CD8-positive, alpha-beta memory T cell (primary cell): ENCODE measurements around the gene CEMIP2. TPM values are rescaled to one million over a fixed set of nuclear protein-coding genes. Genes with fewer than 3 reads are reported as not detected.

ENCODE experiments used
- CTCF ChIA-PET: fragments of 350-600 bp; sonication (Branson Sonifier 250); formaldehyde crosslinking; loops from one replicate; lab custom pipeline; 2021; ENCODE audit warnings: antibody characterized with exemption; lab: Charles Lee
- POLR2A ChIA-PET: fragments of 350-600 bp; sonication (Branson Sonifier 250); formaldehyde crosslinking; loops from one replicate; lab custom pipeline; 2021; ENCODE audit warnings: antibody characterized with exemption; lab: Charles Lee
- DNase-seq, 5 donors: peaks; one replicate each; pipeline versions ENCODE4 v3.0.0 to v3.0.0-alpha.2; 2020 to 2022; ENCODE audit warnings: mixed read lengths in 1 of 5
- H3K27ac ChIP-seq: one replicate; pipeline ENCODE4 v1.7.0; 2013; ENCODE audit warnings: low read depth, mild to moderate bottlenecking, low read length, moderate library complexity
- H3K27me3 ChIP-seq: 2 replicates; pipeline ENCODE4 v1.7.0; 2013; ENCODE audit warnings: low read length, mild to moderate bottlenecking; ENCODE audit not compliant: insufficient read depth, poor library complexity, severe bottlenecking
- H3K36me3 ChIP-seq: 2 replicates; pipeline ENCODE4 v1.7.0; 2013; ENCODE audit warnings: mild to moderate bottlenecking, low read length, moderate library complexity; ENCODE audit not compliant: insufficient read depth
- H3K4me1 ChIP-seq: 2 replicates; pipeline ENCODE4 v1.7.0; 2013; ENCODE audit warnings: mild to moderate bottlenecking, low read length, moderate library complexity; ENCODE audit not compliant: insufficient read depth
- H3K4me3 ChIP-seq: 2 replicates; pipeline ENCODE4 v1.7.0; 2013; ENCODE audit warnings: mild to moderate bottlenecking, low read length
- H3K9me3 ChIP-seq: 2 replicates; pipeline ENCODE4 v1.7.0; 2013; ENCODE audit warnings: mild to moderate bottlenecking, low read length
- H3K27ac Mint-ChIP-seq, 8 donors: one replicate each; pipeline ENCODE4 v1.8.0; 2020 to 2021; ENCODE audit warnings: mixed read lengths in 8 of 8, mild to moderate bottlenecking in 6 of 8, inconsistent platforms in 3 of 8, moderate library complexity in 3 of 8
- H3K27me3 Mint-ChIP-seq, 2 donors: one replicate each; pipeline ENCODE4 v1.8.0; 2020 to 2021; ENCODE audit warnings: mixed read lengths in 2 of 2, mild to moderate bottlenecking in 1 of 2, moderate library complexity in 1 of 2
- H3K36me3 Mint-ChIP-seq, 3 donors: one replicate each; pipeline ENCODE4 v1.8.0; 2020 to 2021; ENCODE audit warnings: mixed read lengths in 3 of 3, inconsistent platforms in 1 of 3, mild to moderate bottlenecking in 1 of 3
- H3K4me1 Mint-ChIP-seq, 3 donors: one replicate each; pipeline ENCODE4 v1.8.0; 2020 to 2021; ENCODE audit warnings: mixed read lengths in 3 of 3, inconsistent platforms in 1 of 3, mild to moderate bottlenecking in 1 of 3
- H3K4me3 Mint-ChIP-seq, 7 donors: one replicate each; pipeline ENCODE4 v1.8.0; 2020 to 2021; ENCODE audit warnings: mixed read lengths in 7 of 7, mild to moderate bottlenecking in 6 of 7, moderate library complexity in 4 of 7, inconsistent platforms in 2 of 7
- H3K9me3 Mint-ChIP-seq, 5 donors: one replicate each; pipeline ENCODE4 v1.8.0; 2020 to 2022; ENCODE audit warnings: mixed read lengths in 5 of 5, mild to moderate bottlenecking in 3 of 5, moderate library complexity in 2 of 5, inconsistent platforms in 1 of 5
- polyA plus RNA-seq: library from polyadenylated mRNA; unstranded; fragments of 300-500 nt; fragmentation: Illumina TruSeq; gene quantifications from one replicate; pipeline ENCODE4 v1.2.3, GENCODE V29; 2021
- total RNA-seq, 2 experiments: library from RNA; stranded (reverse); gene quantifications; one replicate each; pipeline ENCODE4 v1.2.3, GENCODE V29; 2021

Gene CEMIP2, protein sequence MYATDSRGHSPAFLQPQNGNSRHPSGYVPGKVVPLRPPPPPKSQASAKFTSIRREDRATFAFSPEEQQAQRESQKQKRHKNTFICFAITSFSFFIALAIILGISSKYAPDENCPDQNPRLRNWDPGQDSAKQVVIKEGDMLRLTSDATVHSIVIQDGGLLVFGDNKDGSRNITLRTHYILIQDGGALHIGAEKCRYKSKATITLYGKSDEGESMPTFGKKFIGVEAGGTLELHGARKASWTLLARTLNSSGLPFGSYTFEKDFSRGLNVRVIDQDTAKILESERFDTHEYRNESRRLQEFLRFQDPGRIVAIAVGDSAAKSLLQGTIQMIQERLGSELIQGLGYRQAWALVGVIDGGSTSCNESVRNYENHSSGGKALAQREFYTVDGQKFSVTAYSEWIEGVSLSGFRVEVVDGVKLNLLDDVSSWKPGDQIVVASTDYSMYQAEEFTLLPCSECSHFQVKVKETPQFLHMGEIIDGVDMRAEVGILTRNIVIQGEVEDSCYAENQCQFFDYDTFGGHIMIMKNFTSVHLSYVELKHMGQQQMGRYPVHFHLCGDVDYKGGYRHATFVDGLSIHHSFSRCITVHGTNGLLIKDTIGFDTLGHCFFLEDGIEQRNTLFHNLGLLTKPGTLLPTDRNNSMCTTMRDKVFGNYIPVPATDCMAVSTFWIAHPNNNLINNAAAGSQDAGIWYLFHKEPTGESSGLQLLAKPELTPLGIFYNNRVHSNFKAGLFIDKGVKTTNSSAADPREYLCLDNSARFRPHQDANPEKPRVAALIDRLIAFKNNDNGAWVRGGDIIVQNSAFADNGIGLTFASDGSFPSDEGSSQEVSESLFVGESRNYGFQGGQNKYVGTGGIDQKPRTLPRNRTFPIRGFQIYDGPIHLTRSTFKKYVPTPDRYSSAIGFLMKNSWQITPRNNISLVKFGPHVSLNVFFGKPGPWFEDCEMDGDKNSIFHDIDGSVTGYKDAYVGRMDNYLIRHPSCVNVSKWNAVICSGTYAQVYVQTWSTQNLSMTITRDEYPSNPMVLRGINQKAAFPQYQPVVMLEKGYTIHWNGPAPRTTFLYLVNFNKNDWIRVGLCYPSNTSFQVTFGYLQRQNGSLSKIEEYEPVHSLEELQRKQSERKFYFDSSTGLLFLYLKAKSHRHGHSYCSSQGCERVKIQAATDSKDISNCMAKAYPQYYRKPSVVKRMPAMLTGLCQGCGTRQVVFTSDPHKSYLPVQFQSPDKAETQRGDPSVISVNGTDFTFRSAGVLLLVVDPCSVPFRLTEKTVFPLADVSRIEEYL (N-terminal part only)
- 10 to 100 TPM; 74.1 to 75.5 TPM for total RNA-seq
- polyA plus RNA-seq, result 8.8 TPM

DNA sequence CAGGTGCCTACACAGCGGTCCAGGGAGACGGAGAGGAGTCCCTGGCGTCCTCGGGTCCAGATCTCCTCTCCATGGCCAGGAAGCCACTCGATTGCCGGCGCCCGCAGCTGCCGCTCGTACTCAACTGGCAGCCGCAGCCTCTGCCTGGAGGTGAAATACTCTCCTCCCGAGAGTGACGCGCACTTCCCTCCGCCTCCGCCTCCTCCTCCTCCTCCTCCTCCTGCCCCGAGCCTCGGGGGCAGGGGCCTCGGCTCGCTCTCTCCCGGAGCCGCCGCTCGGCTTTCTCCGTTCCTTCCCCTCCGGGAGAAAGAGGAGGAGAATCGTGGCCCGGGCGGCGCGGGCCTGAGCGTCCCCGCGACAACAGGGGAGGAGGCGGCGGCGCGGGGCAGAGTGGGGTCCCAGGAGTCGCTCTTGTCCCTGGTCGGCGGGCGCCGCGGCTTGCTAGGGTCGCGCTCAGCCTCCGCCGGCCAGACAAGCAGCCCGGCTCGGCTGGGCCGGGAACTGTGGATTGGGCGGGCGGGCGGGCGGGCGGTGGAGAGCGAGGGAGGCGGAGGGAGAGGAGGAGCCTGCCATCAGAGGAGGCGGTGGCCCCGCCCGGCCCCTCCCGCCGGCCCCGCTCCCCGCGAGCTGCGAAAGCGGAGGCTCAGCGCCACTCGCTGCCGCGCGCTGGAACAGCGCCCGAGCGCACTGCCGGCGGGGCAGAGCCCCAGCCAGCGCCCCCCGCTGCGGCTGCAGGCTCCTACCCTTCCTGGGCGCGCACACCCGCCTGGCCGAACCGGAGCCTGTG lies at the start of gene CEMIP2:
CEMIP2 (minus strand) TSS at position 126 of the 787 bp plus-strand sequence. CDS start 18,140 bp downstream, outside the sequence.
- H3K27me3 ChIP-seq, result no peaks in the 10 kb centered on the region
- Mint-ChIP-seq H3K36me3 (peaks cover 0 to 20% (median 0%) of the 10 kb centered on the region in 3 donors), H3K9me3 (no peaks in the 10 kb centered on the region), H3K4me3 (peak within 1 kb of the TSS; percentile 91 to 100 (median 97)), H3K27ac (peak within 1 kb of the TSS; percentile 94 to 99 (median 98)), H3K27me3 (peaks cover 0 to 1% of the 10 kb centered on the region in 2 donors), H3K4me1 (peaks cover 42 to 45% (median 45%) of the 10 kb centered on the region in 3 donors)
- CTCF ChIA-PET, result interaction anchor here (0.7 to 5.8 kb wide), 15 partner anchors 8 to 270 kb away, joined by 3 to 74 read pairs (median 5); no protein-coding TSS in a partner anchor
- peak within 1 kb of the TSS; percentile 98 for H3K4me3 ChIP-seq
- peak; percentile 84 to 91 (median 87) for DNase-seq
- peaks cover 37% of the 10 kb centered on the region for H3K4me1 ChIP-seq
- no peaks in the 10 kb centered on the region for H3K36me3 ChIP-seq
- POLR2A ChIA-PET, result interaction anchor here (0.9 to 3.0 kb wide), 7 partner anchors 9 to 143 kb away, joined by 3 to 32 read pairs (median 3); partner anchors contain the start of gene C9orf85
- no peaks in the 10 kb centered on the region for H3K9me3 ChIP-seq
- peak within 1 kb of the TSS; percentile 84 for H3K27ac ChIP-seq

DNA sequence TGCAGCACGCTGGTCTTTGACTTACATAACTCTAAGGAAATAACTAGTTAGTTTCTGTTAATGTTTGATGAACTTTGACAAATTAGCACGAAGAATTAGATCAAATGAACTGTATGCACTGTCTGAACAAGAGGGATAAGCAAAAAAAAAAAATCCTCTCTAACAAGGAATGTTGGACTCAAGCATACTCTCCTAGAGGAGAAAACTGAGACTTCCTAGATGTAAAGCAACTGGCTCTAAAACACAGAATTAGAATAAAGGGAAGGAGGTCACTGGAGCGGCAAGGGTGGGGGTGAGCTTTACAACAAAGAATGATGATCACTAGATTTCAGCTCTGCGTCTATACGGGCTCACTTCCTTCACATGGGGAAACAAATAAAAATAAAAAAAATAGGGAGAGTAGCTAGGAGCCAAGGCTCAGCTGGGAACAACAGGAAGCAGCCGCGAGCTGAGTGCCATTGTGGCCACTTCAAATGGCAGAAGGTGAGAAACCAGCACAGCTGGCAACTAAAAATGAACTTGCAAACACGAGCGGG lies 48.7 kb upstream of the CEMIP2 start:
- peaks cover 10 to 24% (median 18%) of the 10 kb centered on the region in 3 donors for H3K4me1 Mint-ChIP-seq
- H3K36me3 ChIP-seq, result no peaks in the 10 kb centered on the region
- H3K9me3 Mint-ChIP-seq, result no peaks in the 10 kb centered on the region
- H3K36me3 Mint-ChIP-seq, result no peaks in the 10 kb centered on the region
- peak overlapping the region in 5 of 8 donors; percentile 31 to 72 (median 56) for H3K27ac Mint-ChIP-seq
- H3K4me3 ChIP-seq, result no peak overlapping the region
- peak overlapping the region in 1 of 7 donors; percentile 2 for H3K4me3 Mint-ChIP-seq
- H3K9me3 ChIP-seq, result no peaks in the 10 kb centered on the region
- no peak overlapping the region for H3K27ac ChIP-seq
- DNase-seq, result no peak
- CTCF ChIA-PET, result interaction anchor here (1.2 to 7.4 kb wide), 8 partner anchors 10 to 212 kb away, joined by 3 to 85 read pairs (median 7); partner anchors contain the start of genes ABHD17B and C9orf85
- peaks cover 8% of the 10 kb centered on the region for H3K4me1 ChIP-seq
- H3K27me3 ChIP-seq, result no peaks in the 10 kb centered on the region
- peaks cover 0 to 2% of the 10 kb centered on the region in 2 donors for H3K27me3 Mint-ChIP-seq
- POLR2A ChIA-PET, result no interaction called here

DNA sequence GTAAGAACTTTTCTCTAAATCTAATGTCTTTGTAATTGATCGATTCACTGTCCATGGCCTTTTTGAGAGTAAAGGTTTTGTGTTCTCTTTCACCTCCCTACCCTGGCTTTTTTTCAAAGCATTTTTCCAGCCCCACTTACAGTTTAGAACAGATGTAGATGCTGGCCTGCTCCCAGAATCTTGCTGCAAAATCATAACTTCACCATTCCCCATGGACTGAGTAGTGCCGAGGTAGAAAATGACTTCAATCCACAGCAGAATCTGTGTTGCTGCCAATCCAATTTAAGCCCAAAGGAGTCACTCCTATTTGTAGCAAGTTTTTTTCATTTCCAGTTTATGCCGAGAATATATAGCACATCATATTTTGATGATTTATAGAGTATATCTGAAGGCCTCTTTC lies 46.5 kb upstream of the CEMIP2 start:
- CTCF ChIA-PET, result interaction anchor here (7.4 kb wide), 1 partner anchor 8 kb away, joined by 85 read pairs; no protein-coding TSS in a partner anchor
- H3K4me1 Mint-ChIP-seq, result peaks cover 10 to 24% (median 18%) of the 10 kb centered on the region in 3 donors
- DNase-seq, result no peak

DNA sequence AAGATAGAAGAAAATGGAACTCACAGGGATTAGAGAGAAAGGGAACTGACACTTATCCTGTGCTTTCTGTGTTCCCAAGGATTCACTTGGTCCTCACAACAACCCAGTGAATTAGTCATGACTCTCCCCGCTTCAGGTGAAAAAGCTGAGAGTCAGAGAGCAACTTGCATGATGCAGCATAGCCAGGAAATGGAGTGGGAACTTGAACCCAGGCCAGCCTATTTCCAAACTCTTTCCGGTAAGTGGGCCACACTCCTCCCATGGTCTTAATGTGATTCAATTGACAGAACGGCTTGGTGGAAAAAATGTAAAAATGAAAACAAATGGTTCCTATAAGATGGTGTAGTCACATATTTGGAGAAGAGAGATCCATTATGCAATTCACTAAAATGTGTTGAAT lies 45.9 kb upstream of the CEMIP2 start:
- Mint-ChIP-seq H3K27ac (peak overlapping the region in 1 of 8 donors; percentile 12), H3K4me1 (peaks cover 10 to 23% (median 18%) of the 10 kb centered on the region in 3 donors), H3K4me3 (no peak overlapping the region), H3K27me3 (no peaks in the 10 kb centered on the region), H3K36me3 (no peaks in the 10 kb centered on the region), H3K9me3 (no peaks in the 10 kb centered on the region)
- Histone ChIP-seq H3K36me3 (no peaks in the 10 kb centered on the region), H3K27ac (no peak overlapping the region), H3K4me3 (no peak overlapping the region), H3K27me3 (no peaks in the 10 kb centered on the region), H3K4me1 (peaks cover 8% of the 10 kb centered on the region), H3K9me3 (no peaks in the 10 kb centered on the region)
- no peak for DNase-seq
- POLR2A ChIA-PET, result interaction anchor here (0.8 kb wide), 1 partner anchor 87 kb away, joined by 3 read pairs; no protein-coding TSS in a partner anchor
- CTCF ChIA-PET, result interaction anchor here (0.9 to 1.3 kb wide), 3 partner anchors 9 to 225 kb away, joined by 3 to 7 read pairs (median 4); no protein-coding TSS in a partner anchor

More for the DNA sequence above, 46.5 kb upstream of the CEMIP2 start:
- Mint-ChIP-seq H3K27me3 (no peaks in the 10 kb centered on the region), H3K27ac (peak overlapping the region in 1 of 8 donors; percentile 55), H3K4me3 (no peak overlapping the region), H3K9me3 (no peaks in the 10 kb centered on the region), H3K36me3 (no peaks in the 10 kb centered on the region)
- POLR2A ChIA-PET, result no interaction called here
- Histone ChIP-seq H3K4me1 (peaks cover 8% of the 10 kb centered on the region), H3K27me3 (no peaks in the 10 kb centered on the region), H3K27ac (no peak overlapping the region), H3K4me3 (no peak overlapping the region), H3K36me3 (no peaks in the 10 kb centered on the region), H3K9me3 (no peaks in the 10 kb centered on the region)

DNA sequence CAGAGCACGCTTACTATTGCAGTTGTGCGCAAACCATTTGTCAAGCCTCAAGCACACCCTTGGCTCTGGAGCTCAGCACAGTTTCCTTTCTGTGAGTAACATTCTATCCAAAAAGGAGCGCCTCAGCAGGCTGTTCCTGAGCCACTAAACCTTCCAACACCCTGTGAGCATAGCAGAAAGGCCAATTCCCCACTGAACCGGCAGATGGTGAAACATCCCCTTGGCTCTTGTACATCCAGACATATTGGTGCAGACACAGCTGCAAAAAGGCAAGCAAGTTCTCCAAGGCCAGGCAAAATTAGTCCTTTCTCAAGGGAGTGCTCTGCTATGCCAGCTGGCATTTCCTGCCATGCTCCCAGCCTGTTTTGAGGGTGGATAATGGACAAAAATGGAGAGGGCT lies 44.1 kb upstream of the CEMIP2 start:
- no peaks in the 10 kb centered on the region for H3K9me3 ChIP-seq
- H3K9me3 Mint-ChIP-seq, result no peaks in the 10 kb centered on the region
- POLR2A ChIA-PET, result no interaction called here

DNA sequence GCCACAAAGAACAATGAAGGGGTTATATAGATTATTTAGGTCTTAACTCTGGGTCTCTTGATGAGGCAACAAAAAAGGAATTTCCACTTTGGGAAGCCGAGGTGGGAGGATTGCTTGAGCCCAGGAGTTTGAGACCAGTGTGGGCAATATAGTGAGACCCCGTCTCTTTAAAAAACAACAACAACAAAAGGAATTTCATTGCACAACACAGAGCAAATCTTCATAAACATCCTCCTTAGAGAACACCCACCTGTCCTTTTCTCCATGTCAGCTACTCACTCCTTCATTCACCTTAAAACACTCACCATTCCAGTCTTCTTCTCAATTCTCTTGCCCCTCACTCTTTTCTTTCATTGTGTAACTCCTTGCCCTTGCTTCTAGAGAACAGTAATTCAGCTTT lies 39.8 kb upstream of the CEMIP2 start:
- Mint-ChIP-seq H3K27ac (peak overlapping the region in 1 of 8 donors; percentile 16), H3K4me1 (peaks cover 7% of the 10 kb centered on the region in 3 donors), H3K27me3 (no peaks in the 10 kb centered on the region), H3K4me3 (no peak overlapping the region), H3K36me3 (no peaks in the 10 kb centered on the region), H3K9me3 (no peaks in the 10 kb centered on the region)
- H3K27ac ChIP-seq, result no peak overlapping the region
- CTCF ChIA-PET, result interaction anchor here (1.3 to 9.2 kb wide), 7 partner anchors 10 to 217 kb away, joined by 3 to 85 read pairs (median 22); no protein-coding TSS in a partner anchor
- no peaks in the 10 kb centered on the region for H3K36me3 ChIP-seq
- no peaks in the 10 kb centered on the region for H3K9me3 ChIP-seq
- H3K4me3 ChIP-seq, result no peak overlapping the region
- no peak for DNase-seq
- peaks cover 9% of the 10 kb centered on the region for H3K4me1 ChIP-seq
- H3K27me3 ChIP-seq, result no peaks in the 10 kb centered on the region
- POLR2A ChIA-PET, result interaction anchor here (2.2 kb wide), 1 partner anchor 25 kb away, joined by 12 read pairs; no protein-coding TSS in a partner anchor

More for the DNA sequence above, 44.1 kb upstream of the CEMIP2 start:
- DNase-seq, result no peak
- no peak overlapping the region for H3K4me3 ChIP-seq
- H3K4me1 ChIP-seq, result peaks cover 3% of the 10 kb centered on the region
- Mint-ChIP-seq H3K36me3 (no peaks in the 10 kb centered on the region), H3K4me3 (no peak overlapping the region), H3K4me1 (peaks cover 8 to 12% (median 10%) of the 10 kb centered on the region in 3 donors), H3K27ac (peak overlapping the region in 1 of 8 donors; percentile 14), H3K27me3 (no peaks in the 10 kb centered on the region)
- H3K36me3 ChIP-seq, result no peaks in the 10 kb centered on the region
- CTCF ChIA-PET, result interaction anchor here (1.1 to 2.6 kb wide), 2 partner anchors 208 to 212 kb away, joined by 3 to 9 read pairs; no protein-coding TSS in a partner anchor
- H3K27ac ChIP-seq, result no peak overlapping the region
- no peaks in the 10 kb centered on the region for H3K27me3 ChIP-seq
